HepG2 (cell line): Measurements from ENCODE around the gene SERPINF2. TPM values are rescaled to one million over a fixed set of nuclear protein-coding genes. Genes with fewer than 3 reads are reported as not detected.

Experiments
- AGO2 ChIP-seq: fragments of 200-400 bp; formaldehyde crosslinking; optimal IDR thresholded peaks from 2 replicates; pipeline ENCODE3; 2017; ENCODE audit warnings: mild to moderate bottlenecking, low read depth, low read length, moderate library complexity
- DNMT1 ChIP-seq: sonication (generic); formaldehyde crosslinking; IDR thresholded peaks from 2 replicates; pipeline ENCODE4 v1.5.1; 2020; ENCODE audit warnings: mild to moderate bottlenecking, missing genetic modification reagents
- ESRRA ChIP-seq: sonication (generic); formaldehyde crosslinking; IDR thresholded peaks from 2 replicates; pipeline ENCODE4 v1.5.1; 2020; ENCODE audit warnings: mild to moderate bottlenecking, low read depth, missing genetic modification reagents
- HNF4G ChIP-seq, 2 experiments: sonication (generic) in 1 of 2; formaldehyde crosslinking in 1 of 2; IDR thresholded peaks; 2 replicates each; pipeline versions ENCODE4 v1.4.0 to v1.6.1; 2011 to 2020; ENCODE audit warnings: borderline replicate concordance in 2 of 2, low read depth in 2 of 2, mild to moderate bottlenecking in 2 of 2, low read length in 1 of 2, missing genetic modification reagents in 1 of 2, moderate library complexity in 1 of 2
- HOXA9 ChIP-seq: sonication (generic); formaldehyde crosslinking; IDR thresholded peaks from 2 replicates; pipeline ENCODE4 v1.8.1; 2022; ENCODE audit warnings: missing genetic modification reagents, mild to moderate bottlenecking, moderate library complexity, borderline replicate concordance
- JDP2 ChIP-seq: sonication (generic); formaldehyde crosslinking; IDR thresholded peaks from 2 replicates; pipeline ENCODE4 v1.8.1; 2022; ENCODE audit warnings: missing genetic modification reagents, borderline replicate concordance
- KDM2A ChIP-seq: sonication (generic); formaldehyde crosslinking; IDR thresholded peaks from 2 replicates; pipeline ENCODE4 v1.4.0; 2020; ENCODE audit warnings: low read depth, missing genetic modification reagents, borderline replicate concordance
- MEIS1 ChIP-seq: sonication (generic); formaldehyde crosslinking; IDR thresholded peaks from 2 replicates; pipeline ENCODE4 v1.9.0; 2021; ENCODE audit warnings: mild to moderate bottlenecking, missing genetic modification reagents, moderate library complexity, borderline replicate concordance
- MXD4 ChIP-seq: IDR thresholded peaks from 2 replicates; pipeline ENCODE4 v1.6.1; 2016; ENCODE audit warnings: mild to moderate bottlenecking, missing biosample characterization, missing genetic modification reagents
- WIZ ChIP-seq: sonication (generic); formaldehyde crosslinking; IDR thresholded peaks from 2 replicates; pipeline ENCODE4 v1.5.1; 2020; ENCODE audit warnings: mild to moderate bottlenecking, missing genetic modification reagents
- ZNF101 ChIP-seq: sonication (generic); formaldehyde crosslinking; IDR thresholded peaks from 2 replicates; pipeline ENCODE4 v1.4.0; 2020; ENCODE audit warnings: mild to moderate bottlenecking, low read depth, missing genetic modification reagents, borderline replicate concordance
- ZNF350 ChIP-seq: sonication (generic); formaldehyde crosslinking; IDR thresholded peaks from 2 replicates; pipeline ENCODE4 v1.4.0; 2020; ENCODE audit warnings: mild to moderate bottlenecking, low read depth, missing genetic modification reagents, borderline replicate concordance
- ZNF570 ChIP-seq: sonication (generic); formaldehyde crosslinking; IDR thresholded peaks from 2 replicates; pipeline ENCODE4 v1.4.0; 2020; ENCODE audit warnings: mild to moderate bottlenecking, missing genetic modification reagents, borderline replicate concordance
- ZNF572 ChIP-seq: sonication (generic); formaldehyde crosslinking; IDR thresholded peaks from 2 replicates; pipeline ENCODE4 v1.5.1; 2020; ENCODE audit warnings: mild to moderate bottlenecking, missing genetic modification reagents
- ZNF737 ChIP-seq: sonication (generic); formaldehyde crosslinking; IDR thresholded peaks from 2 replicates; pipeline ENCODE4 v1.5.0; 2020; ENCODE audit warnings: missing genetic modification reagents, mild to moderate bottlenecking, borderline replicate concordance
- ZNF749 ChIP-seq: sonication (generic); formaldehyde crosslinking; IDR thresholded peaks from 2 replicates; pipeline ENCODE4 v1.8.0; 2022; ENCODE audit warnings: mild to moderate bottlenecking, missing genetic modification reagents, moderate library complexity, borderline replicate concordance
- polyA plus RNA-seq, 8 experiments: library from polyadenylated mRNA; depleted of rRNA in 3 of 8; stranded (reverse) in 7 of 8; unstranded in 1 of 8; fragments of >200 nt; fragmentation: Illumina TruSeq in 4 of 8; extraction: Trizol in 4 of 8; gene quantifications; 2 replicates each; pipeline versions ENCODE4 v1.2.1 to v1.2.3, GENCODE V29; 2011 to 2016; ENCODE audit warnings: low read depth in 4 of 8, missing spikeins in 1 of 8, mixed read lengths in 1 of 8; ENCODE audit not compliant: insufficient read depth in 1 of 8
- total RNA-seq, 5 experiments: library from RNA; depleted of rRNA; stranded (reverse); fragments of >200 nt; fragmentation: Illumina TruSeq; extraction: Trizol; gene quantifications; 2 replicates each; pipeline ENCODE4 v1.2.3, GENCODE V29; 2016; ENCODE audit warnings: low read depth in 1 of 5
- TF ChIP-seq, protein P1 (sequence below): sonication (generic); formaldehyde crosslinking; conservative IDR thresholded peaks from 2 replicates; pipeline ENCODE4 v1.4.0; 2020; ENCODE audit warnings: missing genetic modification reagents
- TF ChIP-seq, protein P2 (sequence below): sonication (generic); formaldehyde crosslinking; IDR thresholded peaks from 2 replicates; pipeline ENCODE4 v1.5.0; 2020; ENCODE audit warnings: missing genetic modification reagents, mild to moderate bottlenecking, borderline replicate concordance
- TF ChIP-seq, protein P3 (sequence below): IDR thresholded peaks from 2 replicates; pipeline ENCODE4 v1.6.1; 2016; ENCODE audit warnings: missing genetic modification reagents, missing compliant biosample characterization
- TF ChIP-seq, protein P4 (sequence below): fragments of 450-650 bp; IDR thresholded peaks from 2 replicates; pipeline ENCODE4 v1.6.1; 2016
- TF ChIP-seq, protein P5 (sequence below): sonication (generic); formaldehyde crosslinking; IDR thresholded peaks from 2 replicates; pipeline ENCODE4 v1.4.0; 2020; ENCODE audit warnings: missing genetic modification reagents, mild to moderate bottlenecking, borderline replicate concordance

Gene SERPINF2
- total and polyA plus RNA-seq, 2 of the 13 experiments (the other 11 are each of a cell fraction or from before 2014, with no cell fraction given): 309 to 548 TPM

DNA sequence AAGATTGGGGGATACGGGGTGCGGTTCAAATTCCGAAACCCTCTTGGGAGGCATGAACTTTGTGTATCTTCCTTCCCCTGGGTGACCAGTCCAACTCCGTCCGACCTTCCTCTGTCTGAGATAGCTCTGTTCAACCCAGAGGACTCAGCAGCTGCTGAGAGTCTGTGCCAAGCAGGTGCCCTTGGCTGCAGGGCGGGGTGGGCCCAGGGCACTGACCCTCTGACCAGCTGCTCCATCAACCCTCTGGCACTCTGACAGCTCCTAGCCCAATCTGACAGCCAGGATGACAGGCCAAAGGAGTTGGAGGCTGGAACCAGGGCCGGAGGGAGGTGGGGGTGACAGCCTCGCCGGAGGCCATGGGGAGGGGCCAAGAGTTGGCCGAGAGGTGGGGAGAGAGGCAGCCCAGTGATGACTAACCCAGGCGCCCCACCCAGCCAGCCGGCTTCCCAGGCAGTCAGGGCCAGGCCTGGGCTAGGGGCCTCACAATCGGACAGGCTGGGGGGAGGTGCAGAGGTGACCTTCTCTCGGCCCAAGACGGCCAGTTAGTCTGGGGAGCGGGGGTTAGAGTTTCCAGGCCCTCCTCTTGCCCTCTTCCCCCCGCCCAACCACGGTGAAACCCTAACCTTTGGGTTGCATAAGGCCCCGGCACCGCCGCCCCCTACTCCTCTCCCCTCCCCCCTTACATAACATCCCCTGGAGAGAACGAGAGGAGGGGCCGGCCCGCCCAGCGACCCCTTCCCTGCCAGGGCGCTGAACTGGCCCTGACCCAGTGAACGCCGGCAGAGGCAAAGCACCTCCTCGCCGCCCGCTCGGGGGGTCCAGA is 27.5 kb upstream of the SERPINF2 start (continued):
- peak; percentile 22; the same call in 1 of the 2 replicates for TF ChIP-seq ESRRA (CRISPR knock-in tag)
- 0 out of 2 replicates have a peak, but pooled peaks have one; percentile 58 for TF ChIP-seq ZNF350
- TF ChIP-seq, protein P1, sequence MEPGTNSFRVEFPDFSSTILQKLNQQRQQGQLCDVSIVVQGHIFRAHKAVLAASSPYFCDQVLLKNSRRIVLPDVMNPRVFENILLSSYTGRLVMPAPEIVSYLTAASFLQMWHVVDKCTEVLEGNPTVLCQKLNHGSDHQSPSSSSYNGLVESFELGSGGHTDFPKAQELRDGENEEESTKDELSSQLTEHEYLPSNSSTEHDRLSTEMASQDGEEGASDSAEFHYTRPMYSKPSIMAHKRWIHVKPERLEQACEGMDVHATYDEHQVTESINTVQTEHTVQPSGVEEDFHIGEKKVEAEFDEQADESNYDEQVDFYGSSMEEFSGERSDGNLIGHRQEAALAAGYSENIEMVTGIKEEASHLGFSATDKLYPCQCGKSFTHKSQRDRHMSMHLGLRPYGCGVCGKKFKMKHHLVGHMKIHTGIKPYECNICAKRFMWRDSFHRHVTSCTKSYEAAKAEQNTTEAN (CRISPR knock-in tag): no peak
- peak; percentile 58; the same call in 1 of the 2 replicates for TF ChIP-seq ZNF749 (CRISPR knock-in tag)
- TF ChIP-seq DNMT1 (CRISPR knock-in tag): no peak
- TF ChIP-seq ZNF572 (CRISPR knock-in tag): no peak
- TF ChIP-seq AGO2: peak; percentile 72
- TF ChIP-seq JDP2: no peak
- TF ChIP-seq KDM2A: peak; percentile 18; the same call in 1 of the 2 replicates
- TF ChIP-seq HOXA9 (CRISPR knock-in tag): no peak
- TF ChIP-seq ZNF570 (CRISPR knock-in tag): no peak
- TF ChIP-seq MXD4 (CRISPR knock-in tag): peak; percentile 47
- TF ChIP-seq, protein P2, sequence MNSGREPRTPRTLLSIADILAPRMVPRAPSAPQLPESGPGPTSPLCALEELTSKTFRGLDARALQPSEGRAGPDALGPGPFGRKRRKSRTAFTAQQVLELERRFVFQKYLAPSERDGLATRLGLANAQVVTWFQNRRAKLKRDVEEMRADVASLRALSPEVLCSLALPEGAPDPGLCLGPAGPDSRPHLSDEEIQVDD (CRISPR knock-in tag): no peak
- TF ChIP-seq HNF4G (IDR thresholded peaks at IDR 0.05; ENCODE audit: borderline replicate concordance, low read depth, low read length): no peak
- TF ChIP-seq HNF4G (CRISPR knock-in tag; IDR thresholded peaks at IDR 0.05; ENCODE audit: borderline replicate concordance, low read depth): peak; percentile 10; the same call in 1 of the 2 replicates
- TF ChIP-seq ZNF101 (CRISPR knock-in tag): 0 out of 2 replicates have a peak, but pooled peaks have one; percentile 35
- TF ChIP-seq, protein P3, sequence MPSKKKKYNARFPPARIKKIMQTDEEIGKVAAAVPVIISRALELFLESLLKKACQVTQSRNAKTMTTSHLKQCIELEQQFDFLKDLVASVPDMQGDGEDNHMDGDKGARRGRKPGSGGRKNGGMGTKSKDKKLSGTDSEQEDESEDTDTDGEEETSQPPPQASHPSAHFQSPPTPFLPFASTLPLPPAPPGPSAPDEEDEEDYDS (CRISPR knock-in tag): 0 out of 2 replicates have a peak, but pooled peaks have one; percentile 54
- TF ChIP-seq, protein P4, sequence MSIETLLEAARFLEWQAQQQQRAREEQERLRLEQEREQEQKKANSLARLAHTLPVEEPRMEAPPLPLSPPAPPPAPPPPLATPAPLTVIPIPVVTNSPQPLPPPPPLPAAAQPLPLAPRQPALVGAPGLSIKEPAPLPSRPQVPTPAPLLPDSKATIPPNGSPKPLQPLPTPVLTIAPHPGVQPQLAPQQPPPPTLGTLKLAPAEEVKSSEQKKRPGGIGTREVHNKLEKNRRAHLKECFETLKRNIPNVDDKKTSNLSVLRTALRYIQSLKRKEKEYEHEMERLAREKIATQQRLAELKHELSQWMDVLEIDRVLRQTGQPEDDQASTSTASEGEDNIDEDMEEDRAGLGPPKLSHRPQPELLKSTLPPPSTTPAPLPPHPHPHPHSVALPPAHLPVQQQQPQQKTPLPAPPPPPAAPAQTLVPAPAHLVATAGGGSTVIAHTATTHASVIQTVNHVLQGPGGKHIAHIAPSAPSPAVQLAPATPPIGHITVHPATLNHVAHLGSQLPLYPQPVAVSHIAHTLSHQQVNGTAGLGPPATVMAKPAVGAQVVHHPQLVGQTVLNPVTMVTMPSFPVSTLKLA: no peak
- TF ChIP-seq WIZ: no peak
- peak; percentile 82; the same call in 1 of the 2 replicates for TF ChIP-seq MEIS1 (CRISPR knock-in tag)
- TF ChIP-seq, protein P5, sequence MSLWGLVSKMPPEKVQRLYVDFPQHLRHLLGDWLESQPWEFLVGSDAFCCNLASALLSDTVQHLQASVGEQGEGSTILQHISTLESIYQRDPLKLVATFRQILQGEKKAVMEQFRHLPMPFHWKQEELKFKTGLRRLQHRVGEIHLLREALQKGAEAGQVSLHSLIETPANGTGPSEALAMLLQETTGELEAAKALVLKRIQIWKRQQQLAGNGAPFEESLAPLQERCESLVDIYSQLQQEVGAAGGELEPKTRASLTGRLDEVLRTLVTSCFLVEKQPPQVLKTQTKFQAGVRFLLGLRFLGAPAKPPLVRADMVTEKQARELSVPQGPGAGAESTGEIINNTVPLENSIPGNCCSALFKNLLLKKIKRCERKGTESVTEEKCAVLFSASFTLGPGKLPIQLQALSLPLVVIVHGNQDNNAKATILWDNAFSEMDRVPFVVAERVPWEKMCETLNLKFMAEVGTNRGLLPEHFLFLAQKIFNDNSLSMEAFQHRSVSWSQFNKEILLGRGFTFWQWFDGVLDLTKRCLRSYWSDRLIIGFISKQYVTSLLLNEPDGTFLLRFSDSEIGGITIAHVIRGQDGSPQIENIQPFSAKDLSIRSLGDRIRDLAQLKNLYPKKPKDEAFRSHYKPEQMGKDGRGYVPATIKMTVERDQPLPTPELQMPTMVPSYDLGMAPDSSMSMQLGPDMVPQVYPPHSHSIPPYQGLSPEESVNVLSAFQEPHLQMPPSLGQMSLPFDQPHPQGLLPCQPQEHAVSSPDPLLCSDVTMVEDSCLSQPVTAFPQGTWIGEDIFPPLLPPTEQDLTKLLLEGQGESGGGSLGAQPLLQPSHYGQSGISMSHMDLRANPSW: no peak
- no peak for TF ChIP-seq ZNF737 (CRISPR knock-in tag)
